NCI-H526 (cell line): ENCODE measurements around the gene SYNDIG1.

Experiments used
- DNase-seq, 2 experiments: peaks; one replicate each; lab custom pipeline; 2025; lab: John Stamatoyannopoulos, UW

SYNDIG1 gene

GRCh38 chr20:24448170-24448569 lies 21.3 kb upstream of the SYNDIG1 start:
- no peak for DNase-seq

- peak; percentile 87 to 89 for DNase-seq
Measured at GRCh38 chr20:24449026-24449720, 20.3 kb upstream of the SYNDIG1 start.

DNA sequence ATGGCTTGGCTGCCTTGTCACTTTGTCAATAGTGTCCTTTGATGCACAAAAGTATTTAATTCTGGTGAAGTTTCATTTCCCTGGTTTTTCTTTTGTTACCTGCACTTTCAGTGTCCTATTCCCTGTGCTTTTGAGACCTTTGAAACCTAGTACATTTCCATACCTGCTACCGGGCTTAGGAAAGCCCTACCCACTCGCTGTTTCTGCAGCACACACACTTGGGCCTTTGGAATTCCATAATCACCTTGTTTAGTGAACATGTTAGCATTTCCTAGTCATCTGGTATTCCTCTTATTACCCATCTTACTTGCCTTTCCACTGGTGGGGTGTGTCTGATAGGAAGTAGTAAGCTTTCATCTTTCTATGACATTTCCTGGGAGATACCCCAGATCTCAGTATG lies 19.3 kb upstream of the SYNDIG1 start:
- DNase-seq: no peak

DNA sequence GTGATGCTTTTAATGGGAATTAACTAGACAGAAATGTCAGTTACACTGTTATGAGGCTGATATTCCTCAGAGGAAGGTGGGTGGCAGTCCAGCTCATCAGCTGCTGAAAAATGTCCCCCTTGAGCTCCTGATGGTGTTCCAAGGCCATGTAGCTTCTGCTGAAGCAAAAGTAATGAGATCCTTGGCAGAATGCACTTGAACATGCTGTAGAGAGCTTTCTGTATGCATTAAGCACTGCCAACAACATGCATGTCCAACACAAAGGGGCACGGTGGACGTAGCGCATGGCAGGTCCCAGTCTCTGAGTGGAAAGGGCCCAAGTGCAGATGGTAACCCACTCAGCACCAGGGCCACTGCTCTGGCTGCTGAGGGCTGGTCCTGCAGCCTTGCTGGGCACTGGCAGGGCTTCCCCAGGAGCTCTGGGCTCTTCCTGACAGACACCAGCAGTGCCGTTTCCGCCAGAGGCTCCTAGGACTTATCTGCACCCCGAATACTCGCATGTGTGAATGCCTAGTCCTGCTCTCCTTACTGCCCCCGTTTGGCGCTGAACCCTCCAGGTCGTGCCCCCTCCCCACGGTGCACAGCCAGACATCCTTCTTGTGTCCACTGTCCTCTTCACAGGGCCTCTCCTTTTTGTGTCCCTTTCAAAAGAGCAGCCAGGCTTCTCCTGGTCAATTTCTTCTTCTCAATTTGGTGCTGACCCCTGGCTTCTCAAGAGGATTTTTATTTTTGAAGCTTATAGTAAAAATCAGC lies 18.6 kb upstream of the SYNDIG1 start:
- no peak for DNase-seq

DNA sequence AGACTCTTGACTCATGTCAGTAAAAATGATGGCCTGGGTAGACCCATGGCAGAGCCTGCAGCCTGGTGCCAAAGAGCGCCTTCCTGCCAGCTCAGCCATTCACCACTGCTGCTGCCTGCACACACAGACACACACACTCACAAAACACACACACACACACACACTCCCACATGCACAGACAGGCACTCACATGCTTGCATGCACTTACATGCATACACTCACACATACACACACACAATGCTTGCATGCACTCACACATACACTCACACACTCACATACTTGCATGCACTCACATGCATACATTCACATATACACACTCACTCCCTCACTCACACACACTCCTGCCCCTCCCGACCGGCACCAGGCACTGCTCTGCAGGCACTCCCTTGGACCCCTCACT lies 18.0 kb upstream of the SYNDIG1 start:
- DNase-seq: no peak

- DNase-seq: no peak
Measured at GRCh38 chr20:24452016-24452415, 17.4 kb upstream of the SYNDIG1 start.

DNA sequence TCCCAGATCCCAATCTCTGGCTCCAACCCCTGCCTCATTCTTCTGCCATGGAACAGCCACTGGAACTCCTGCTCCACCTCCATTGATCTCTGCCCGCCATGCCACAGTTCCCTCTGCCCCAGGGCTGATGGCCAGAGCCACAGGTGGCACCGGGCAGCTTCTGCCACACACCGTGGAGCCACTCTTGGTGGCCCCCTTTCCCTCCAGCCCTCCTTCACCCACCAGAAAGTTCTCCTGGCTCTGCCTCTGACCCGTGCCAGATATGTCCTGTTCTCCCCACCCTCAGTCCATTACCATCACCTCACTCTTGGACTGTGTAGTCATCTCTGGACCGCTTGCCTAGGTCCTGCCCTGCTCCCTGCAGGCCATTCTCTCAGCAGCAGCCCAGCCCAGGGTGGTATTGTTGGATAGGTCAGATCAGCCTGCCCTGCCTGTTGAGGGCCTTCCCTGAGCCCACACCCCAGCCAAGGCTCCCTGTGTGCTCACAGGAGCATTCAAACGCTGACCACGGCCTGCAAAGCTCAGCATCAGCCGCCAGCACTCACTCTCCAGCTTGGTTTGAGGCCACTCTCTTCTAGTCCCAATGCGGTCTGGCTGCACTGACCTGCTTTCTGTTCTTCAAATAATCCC lies 16.8 kb upstream of the SYNDIG1 start:
- no peak for DNase-seq

- no peak for DNase-seq
Measured at GRCh38 chr20:24453869-24454268, 15.6 kb upstream of the SYNDIG1 start.

- no peak for DNase-seq
Measured at GRCh38 chr20:24455081-24455480, 14.3 kb upstream of the SYNDIG1 start.

GRCh38 chr20:24456398-24456781 lies 13.0 kb upstream of the SYNDIG1 start:
- no peak for DNase-seq

DNA sequence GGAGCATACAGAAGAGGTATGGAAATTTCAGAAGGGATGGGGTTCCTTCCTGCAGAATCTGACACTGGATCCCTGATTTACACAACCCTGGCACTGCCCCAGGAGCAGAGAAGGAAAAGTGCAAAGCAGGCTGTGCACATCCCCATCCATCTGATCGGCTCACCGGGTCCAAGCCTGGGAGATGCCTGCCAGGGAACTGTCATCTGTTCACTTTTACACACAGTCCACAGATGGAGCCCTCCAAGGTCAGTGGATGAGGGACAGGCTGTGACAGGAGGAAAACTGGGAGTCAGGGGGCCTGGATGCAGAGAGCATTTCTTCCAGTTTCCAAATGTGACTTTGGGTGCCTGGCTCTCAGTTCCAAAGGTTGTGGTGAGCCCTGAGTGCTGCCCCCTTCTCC lies 11.0 kb upstream of the SYNDIG1 start:
- DNase-seq: no peak

DNA sequence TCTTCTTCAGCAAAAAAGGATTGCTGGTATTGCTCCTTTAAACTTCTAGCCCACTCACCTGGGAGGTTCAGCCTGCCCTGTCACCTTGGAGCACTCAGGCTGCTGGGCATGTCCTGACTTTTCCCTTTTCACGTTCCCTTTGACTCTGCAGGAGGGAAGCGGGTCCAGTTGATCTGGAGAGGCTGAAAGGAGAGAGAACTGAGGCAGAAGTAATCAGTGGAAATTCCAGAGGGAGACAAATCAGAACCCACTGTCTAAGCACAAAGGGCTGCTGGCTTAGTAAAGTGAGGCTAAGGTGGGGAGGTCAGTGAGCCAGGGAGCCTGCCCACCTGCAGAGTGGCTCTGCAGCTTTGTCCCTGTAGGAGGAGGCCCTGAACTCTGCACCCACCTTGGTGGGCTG lies 9.7 kb upstream of the SYNDIG1 start:
- no peak for DNase-seq

DNA sequence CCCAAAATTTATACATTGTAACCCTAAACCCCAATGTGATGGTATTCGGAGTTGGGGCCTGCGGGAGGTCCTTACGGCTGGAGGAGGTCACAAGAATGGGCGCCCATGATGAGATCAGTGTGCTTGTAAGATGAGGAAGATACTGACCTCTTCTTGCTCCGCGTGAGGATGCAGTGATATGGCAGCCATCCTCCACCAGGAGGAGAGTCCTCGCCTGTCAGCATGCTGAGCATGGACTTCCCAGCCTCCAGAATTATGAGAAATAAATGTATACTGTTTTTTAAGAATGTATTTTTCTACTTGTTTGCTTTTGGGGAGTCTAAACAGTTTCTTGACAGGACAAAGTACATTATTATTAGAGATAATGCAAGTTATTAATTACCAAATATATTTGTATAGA lies 8.7 kb upstream of the SYNDIG1 start:
- DNase-seq: no peak

DNA sequence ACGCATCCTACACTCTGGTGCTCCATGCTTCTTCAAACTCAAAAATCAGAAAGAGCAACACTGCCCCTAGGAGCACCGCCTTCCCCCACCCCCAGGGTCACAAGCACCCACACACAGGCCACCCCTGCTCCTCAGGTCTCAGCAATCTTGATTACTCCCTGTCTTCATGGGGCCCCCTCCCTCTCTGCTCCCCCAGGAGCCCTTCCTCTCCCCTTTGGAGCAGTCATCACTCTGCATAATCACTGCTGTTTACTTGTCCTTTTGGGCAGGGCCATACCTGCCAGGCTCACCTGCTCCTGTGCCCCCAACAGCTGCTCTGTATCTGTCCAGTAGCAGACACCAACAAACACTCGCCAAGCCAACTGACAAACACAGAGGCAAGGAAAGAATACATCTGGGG lies 7.6 kb upstream of the SYNDIG1 start:
- no peak for DNase-seq

DNA sequence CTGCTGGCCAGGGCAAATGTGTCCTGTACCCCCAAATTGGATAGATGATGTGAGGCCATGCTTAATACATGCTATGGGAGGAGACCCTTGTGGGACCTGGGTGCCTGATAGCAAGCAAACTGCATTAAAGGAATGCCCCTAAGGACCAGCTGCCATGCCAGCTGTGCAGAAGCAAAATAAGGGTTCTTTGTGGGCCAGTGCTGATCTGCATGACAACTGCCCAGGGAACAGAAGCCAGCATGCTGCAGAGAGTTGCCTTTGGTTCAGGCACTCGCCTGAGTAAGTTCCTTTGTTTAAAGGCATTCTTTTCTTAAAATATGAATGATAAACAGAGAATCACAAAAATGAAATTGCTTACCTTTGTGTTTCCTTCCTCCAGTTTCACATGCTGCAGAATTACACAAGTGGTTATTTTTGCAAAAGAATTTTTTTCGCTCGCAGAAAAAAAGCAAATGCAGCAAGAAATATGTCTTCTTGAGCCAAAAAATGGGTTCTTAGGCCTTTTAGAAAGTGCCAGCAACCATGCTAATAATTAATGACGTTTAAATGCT lies 6.9 kb upstream of the SYNDIG1 start:
- peak in 1 of 2 experiments; percentile 37 for DNase-seq

DNA sequence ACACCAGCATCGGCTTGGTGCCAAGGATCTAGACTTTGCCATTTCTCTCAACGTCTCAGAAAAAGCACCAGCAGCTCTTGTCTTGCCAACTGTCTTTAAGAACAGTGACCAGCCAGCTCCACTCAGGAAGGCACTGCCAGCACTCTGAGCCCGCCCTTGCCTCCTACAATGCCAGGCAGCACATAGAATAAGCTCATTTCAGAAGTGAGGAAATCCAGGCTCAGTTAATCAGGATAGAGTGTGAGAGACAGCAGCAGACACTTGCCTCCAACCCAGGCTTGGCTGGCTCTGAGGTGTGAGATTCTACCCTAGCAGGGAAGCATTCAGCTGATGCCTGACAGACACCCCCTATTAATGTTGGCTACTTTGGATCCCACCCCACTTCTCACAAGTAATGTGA lies 4.3 kb upstream of the SYNDIG1 start:
- no peak for DNase-seq

DNA sequence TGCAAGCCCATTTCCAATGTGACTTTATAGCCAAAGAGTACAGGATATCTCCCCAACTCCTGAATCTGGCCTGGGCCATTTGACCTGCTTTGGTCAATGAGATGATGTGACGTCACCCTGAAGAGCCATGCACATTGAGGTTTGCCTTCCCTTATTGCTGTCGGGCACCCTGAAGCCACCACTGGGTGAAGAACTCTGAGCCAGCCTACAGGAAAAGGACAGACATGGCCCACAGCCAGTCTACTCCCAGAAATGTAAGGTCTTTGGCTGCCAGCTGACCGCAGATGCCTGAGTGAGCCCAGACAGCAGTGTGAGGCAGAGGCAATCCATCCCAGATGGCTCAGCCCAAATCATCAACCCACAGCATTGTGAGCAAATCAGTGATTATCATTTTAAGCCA lies 3.7 kb upstream of the SYNDIG1 start:
- no peak for DNase-seq

- DNase-seq: no peak
Measured at GRCh38 chr20:24468401-24469115, 871 bp upstream of the SYNDIG1 start.

DNA sequence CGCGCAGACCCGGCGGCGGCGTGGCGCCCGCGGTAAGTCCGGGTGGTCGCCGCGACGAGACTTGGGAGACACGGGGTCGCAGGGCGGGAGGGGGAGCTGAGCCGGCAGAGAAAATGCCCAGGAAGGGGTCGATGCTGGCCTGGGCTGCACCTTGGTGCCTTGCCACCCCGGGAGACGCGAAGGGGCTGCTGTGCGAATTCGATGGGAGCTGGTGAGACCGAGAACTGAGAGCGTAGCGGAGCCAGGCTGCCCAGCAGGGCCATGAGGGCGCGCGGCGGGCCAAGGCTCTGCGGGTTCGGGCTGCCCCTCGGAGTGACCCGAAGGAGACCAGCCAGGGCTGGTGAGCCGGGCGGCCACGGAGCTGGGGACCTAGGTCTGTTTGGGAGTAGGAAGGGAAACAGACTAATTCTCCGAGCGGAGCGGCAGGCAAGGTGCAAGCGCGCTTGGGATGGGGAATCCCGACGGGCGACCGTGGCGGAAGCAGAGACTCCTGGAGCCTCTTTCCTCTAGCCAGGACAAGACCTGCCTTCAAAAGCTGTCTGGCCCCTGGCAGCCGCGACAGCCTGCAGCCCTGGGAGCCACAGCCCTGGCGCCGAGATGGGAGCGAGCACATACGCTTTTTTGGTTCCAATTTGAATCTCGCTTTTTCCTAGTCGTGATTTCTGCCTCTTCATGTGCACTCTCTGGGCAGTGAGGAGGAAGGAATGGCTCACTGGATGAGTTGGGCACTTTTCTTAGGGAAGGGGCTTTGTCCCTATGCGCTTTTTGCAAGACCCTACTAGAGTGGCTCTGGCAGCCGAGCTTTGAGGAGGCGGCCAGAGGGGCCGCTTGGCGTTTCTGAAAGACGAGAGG lies 691 bp downstream of the SYNDIG1 start:
- peak; percentile 54 to 81 for DNase-seq

DNA sequence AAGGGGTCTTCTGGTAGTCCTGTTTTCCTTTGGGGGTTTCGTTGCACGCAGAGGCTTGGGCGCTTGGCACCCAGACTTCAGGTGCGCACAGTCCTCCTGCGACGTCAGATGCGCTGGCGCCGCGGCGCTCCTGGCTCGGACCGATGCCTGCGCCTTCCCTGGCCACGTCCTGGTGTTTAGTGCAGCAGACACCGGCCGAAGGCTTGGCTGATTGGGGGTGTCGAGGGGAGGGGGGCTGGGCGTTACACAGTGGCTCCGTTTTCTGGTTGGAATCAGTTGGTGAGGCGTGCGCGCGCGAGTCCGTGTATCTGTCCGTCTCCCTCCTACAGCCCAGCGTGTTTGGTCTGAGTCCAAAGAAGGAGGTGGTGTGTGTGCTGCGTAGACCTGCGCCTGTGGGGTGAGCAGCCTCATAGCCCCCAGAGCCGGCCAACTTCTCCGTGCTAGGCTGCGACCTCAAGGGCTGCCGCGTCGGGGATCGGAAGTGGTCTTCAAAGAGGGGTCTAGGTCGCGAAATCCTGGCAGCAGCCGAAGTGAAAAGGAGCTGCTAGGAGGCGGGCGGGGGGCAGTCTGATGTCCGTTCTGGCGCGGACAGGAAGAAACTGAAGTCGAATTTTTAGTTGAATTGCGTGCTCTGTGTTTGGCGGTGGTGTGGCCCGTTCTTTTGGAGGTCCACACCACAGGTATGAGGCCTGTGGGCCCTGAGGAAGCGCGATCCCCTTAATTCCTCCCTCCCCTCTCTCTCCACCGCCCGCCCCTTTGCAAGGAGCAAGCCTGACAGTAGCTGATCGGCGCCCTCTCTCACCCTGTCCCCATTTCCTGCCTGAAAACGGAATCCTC lies 1.5 kb downstream of the SYNDIG1 start:
- DNase-seq: peak in 1 of 2 experiments; percentile 65
